ENCODE measurements around the gene EFCAB10. TPM values are rescaled to one million over a fixed set of nuclear protein-coding genes. Genes with fewer than 3 reads are reported as not detected.
"Not testable (repeated sequence)": the region's sequence is repeated elsewhere in the genome, so short reads cannot be mapped to it uniquely, and the experiment has no call there.

The EFCAB10 gene
- total and polyA plus RNA-seq, 4 donors, result 4.5 to 23.2 (median 12.7) TPM

- WGBS, 2 donors, result 93 to 95% methylated on average over 10 of the region's 10 CpGs
- ATAC-seq (ENCODE audit: insufficient read depth, low FRiP score) (no peak), DNase-seq (no peak)
- Histone ChIP-seq H3K36me3 (ENCODE audit: control insufficient read depth in 4 of 4, insufficient read depth in 4 of 4, low read length in 4 of 4) (peaks cover 0 to 3% (median 0%) of the 10 kb centered on the region in 4 donors), H3K9me3 (ENCODE audit: control insufficient read depth in 4 of 4, insufficient read depth in 3 of 4, low read length in 3 of 4) (no peaks in the 10 kb centered on the region), H3K27ac (ENCODE audit: low read depth in 1 of 2, low read length in 1 of 2) (no peak overlapping the region), H3K4me3 (no peak overlapping the region), H3K4me1 (ENCODE audit: control insufficient read depth in 5 of 5, insufficient read depth in 5 of 5, low read length in 5 of 5) (peaks cover 0 to 14% (median 3%) of the 10 kb centered on the region in 5 donors), H3K27me3 (ENCODE audit: control insufficient read depth in 3 of 3, insufficient read depth in 3 of 3, low read length in 2 of 3) (no peaks in the 10 kb centered on the region), H3K9ac (ENCODE audit: insufficient read depth in 1 of 2, low read length in 2 of 2) (no peak overlapping the region)
- no peak for TF ChIP-seq CTCF (IDR thresholded peaks at IDR 0.05; ENCODE audit: control extremely low read depth, extremely low read depth)
These were observed 51.2 kb downstream of the EFCAB10 start for GRCh38 chr7:105530126-105530525.

- H3K27me3 ChIP-seq (ENCODE audit: control insufficient read depth in 3 of 3, insufficient read depth in 3 of 3, low read length in 2 of 3), result not testable (repeated sequence)
These were observed 53.6 kb downstream of the EFCAB10 start for GRCh38 chr7:105527737-105528136.

GRCh38 chr7:105524840-105525239 is 56.5 kb downstream of the EFCAB10 start:
- Histone ChIP-seq H3K36me3 (ENCODE audit: control insufficient read depth in 4 of 4, insufficient read depth in 4 of 4, low read length in 4 of 4) (peaks cover 0 to under 1% (median 0%) of the 10 kb centered on the region in 4 donors), H3K4me3 (no peak overlapping the region), H3K27me3 (ENCODE audit: control insufficient read depth in 3 of 3, insufficient read depth in 3 of 3, low read length in 2 of 3) (no peaks in the 10 kb centered on the region), H3K4me1 (ENCODE audit: control insufficient read depth in 5 of 5, insufficient read depth in 5 of 5, low read length in 5 of 5) (peaks cover 0 to 4% (median 0%) of the 10 kb centered on the region in 5 donors), H3K9ac (ENCODE audit: insufficient read depth in 1 of 2, low read length in 2 of 2) (no peak overlapping the region), H3K9me3 (ENCODE audit: control insufficient read depth in 4 of 4, insufficient read depth in 3 of 4, low read length in 3 of 4) (no peaks in the 10 kb centered on the region), H3K27ac (ENCODE audit: low read depth in 1 of 2, low read length in 1 of 2) (no peak overlapping the region)
- TF ChIP-seq CTCF (IDR thresholded peaks at IDR 0.05; ENCODE audit: control extremely low read depth, extremely low read depth), result no peak
- 71 to 77% methylated on average over 4 of the region's 4 CpGs for WGBS, 2 donors
- DNase-seq, result no peak
- no peak for ATAC-seq (ENCODE audit: insufficient read depth, low FRiP score)

More at GRCh38 chr7:105527737-105528136, 53.6 kb downstream of the EFCAB10 start:
- H3K4me3 ChIP-seq; H3K36me3 ChIP-seq (ENCODE audit: control insufficient read depth in 4 of 4, insufficient read depth in 4 of 4, low read length in 4 of 4); H3K4me1 ChIP-seq (ENCODE audit: control insufficient read depth in 5 of 5, insufficient read depth in 5 of 5, low read length in 5 of 5); DNase-seq; ATAC-seq (ENCODE audit: insufficient read depth, low FRiP score); H3K27ac ChIP-seq (ENCODE audit: low read depth in 1 of 2, low read length in 1 of 2); H3K9ac ChIP-seq (ENCODE audit: insufficient read depth in 1 of 2, low read length in 2 of 2); H3K9me3 ChIP-seq (ENCODE audit: control insufficient read depth in 4 of 4, insufficient read depth in 3 of 4, low read length in 3 of 4): not testable (repeated sequence)
- 90 to 99% methylated on average over 5 of the region's 5 CpGs for WGBS, 2 donors

GRCh38 chr7:105524423-105524822 is 56.9 kb downstream of the EFCAB10 start:
- H3K27me3 ChIP-seq (ENCODE audit: control insufficient read depth in 3 of 3, insufficient read depth in 3 of 3, low read length in 2 of 3); H3K9ac ChIP-seq (ENCODE audit: insufficient read depth in 1 of 2, low read length in 2 of 2); ATAC-seq (ENCODE audit: insufficient read depth, low FRiP score); H3K27ac ChIP-seq (ENCODE audit: low read depth in 1 of 2, low read length in 1 of 2); H3K9me3 ChIP-seq (ENCODE audit: control insufficient read depth in 4 of 4, insufficient read depth in 3 of 4, low read length in 3 of 4); DNase-seq; H3K36me3 ChIP-seq (ENCODE audit: control insufficient read depth in 4 of 4, insufficient read depth in 4 of 4, low read length in 4 of 4); H3K4me1 ChIP-seq (ENCODE audit: control insufficient read depth in 5 of 5, insufficient read depth in 5 of 5, low read length in 5 of 5); H3K4me3 ChIP-seq: not testable (repeated sequence)
- WGBS, 2 donors, result 92 to 96% methylated on average over 11 of the region's 11 CpGs
